Liver (tissue), 3 donors: ENCODE data around the gene PUSL1.

Source experiments
- GABPA ChIP-seq, 2 donors: IDR thresholded peaks in 1 of 2; conservative IDR thresholded peaks in 1 of 2; 2 replicates each; pipeline ENCODE4 v1.6.1; 2016; ENCODE audit warnings: antibody characterized with exemption in 2 of 2, mild to moderate bottlenecking in 1 of 2, moderate library complexity in 1 of 2
- JUND ChIP-seq, 2 donors: IDR thresholded peaks; 2 replicates each; pipeline ENCODE4 v1.6.1; 2016; ENCODE audit warnings: antibody characterized with exemption in 2 of 2
- SP1 ChIP-seq: IDR thresholded peaks from 2 replicates; pipeline ENCODE4 v1.6.1; 2018; ENCODE audit warnings: antibody characterized with exemption, mild to moderate bottlenecking
- TF ChIP-seq, protein P1 (sequence below): IDR thresholded peaks from 2 replicates; pipeline ENCODE4 v1.6.1; 2016; ENCODE audit warnings: antibody characterized with exemption, mild to moderate bottlenecking
- TF ChIP-seq, protein P2 (sequence below): fragments of 150-350 bp; IDR thresholded peaks from 2 replicates; pipeline ENCODE4 v1.5.1; 2017; ENCODE audit warnings: improper control_type of control experiment, low read depth, low read length; ENCODE audit not compliant: missing input control
- TF ChIP-seq, protein P3 (sequence below): IDR thresholded peaks from 2 replicates; pipeline ENCODE4 v1.6.1; 2016; ENCODE audit warnings: antibody characterized with exemption
- TF ChIP-seq, protein P4 (sequence below): IDR thresholded peaks from 2 replicates; pipeline ENCODE4 v1.6.1; 2016; ENCODE audit warnings: antibody characterized with exemption
- TF ChIP-seq, protein P5 (sequence below): IDR thresholded peaks from 2 replicates; pipeline ENCODE4 v1.6.1; 2016; ENCODE audit warnings: antibody characterized with exemption
- donor health status: healthy.
- donor health status: healthy.

DNA sequence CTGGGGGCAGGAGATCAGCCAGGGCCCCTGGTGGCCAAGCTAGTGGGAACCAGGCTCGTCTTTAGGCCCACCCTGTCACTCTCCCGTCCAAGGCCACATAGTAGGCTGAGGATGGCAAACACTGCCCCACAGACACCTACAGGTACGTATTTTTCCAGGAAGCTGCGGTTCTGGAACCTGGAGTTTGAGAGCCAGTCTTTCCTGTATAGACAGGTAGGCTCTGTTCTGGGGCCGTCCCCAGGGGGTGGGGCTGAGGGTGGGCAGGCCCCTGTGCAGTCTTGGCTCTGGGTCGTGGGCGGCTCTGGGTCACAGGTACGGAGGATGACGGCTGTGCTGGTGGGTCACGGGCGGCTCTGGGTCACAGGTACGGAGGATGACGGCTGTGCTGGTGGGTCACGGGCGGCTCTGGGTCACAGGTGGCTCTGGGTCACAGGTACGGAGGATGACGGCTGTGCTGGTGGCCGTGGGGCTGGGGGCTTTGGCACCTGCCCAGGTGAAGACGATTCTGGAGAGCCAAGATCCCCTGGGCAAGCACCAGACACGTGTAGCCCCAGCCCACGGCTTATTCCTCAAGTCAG lies 2.2 kb downstream of the PUSL1 start:
- TF ChIP-seq, protein P1, sequence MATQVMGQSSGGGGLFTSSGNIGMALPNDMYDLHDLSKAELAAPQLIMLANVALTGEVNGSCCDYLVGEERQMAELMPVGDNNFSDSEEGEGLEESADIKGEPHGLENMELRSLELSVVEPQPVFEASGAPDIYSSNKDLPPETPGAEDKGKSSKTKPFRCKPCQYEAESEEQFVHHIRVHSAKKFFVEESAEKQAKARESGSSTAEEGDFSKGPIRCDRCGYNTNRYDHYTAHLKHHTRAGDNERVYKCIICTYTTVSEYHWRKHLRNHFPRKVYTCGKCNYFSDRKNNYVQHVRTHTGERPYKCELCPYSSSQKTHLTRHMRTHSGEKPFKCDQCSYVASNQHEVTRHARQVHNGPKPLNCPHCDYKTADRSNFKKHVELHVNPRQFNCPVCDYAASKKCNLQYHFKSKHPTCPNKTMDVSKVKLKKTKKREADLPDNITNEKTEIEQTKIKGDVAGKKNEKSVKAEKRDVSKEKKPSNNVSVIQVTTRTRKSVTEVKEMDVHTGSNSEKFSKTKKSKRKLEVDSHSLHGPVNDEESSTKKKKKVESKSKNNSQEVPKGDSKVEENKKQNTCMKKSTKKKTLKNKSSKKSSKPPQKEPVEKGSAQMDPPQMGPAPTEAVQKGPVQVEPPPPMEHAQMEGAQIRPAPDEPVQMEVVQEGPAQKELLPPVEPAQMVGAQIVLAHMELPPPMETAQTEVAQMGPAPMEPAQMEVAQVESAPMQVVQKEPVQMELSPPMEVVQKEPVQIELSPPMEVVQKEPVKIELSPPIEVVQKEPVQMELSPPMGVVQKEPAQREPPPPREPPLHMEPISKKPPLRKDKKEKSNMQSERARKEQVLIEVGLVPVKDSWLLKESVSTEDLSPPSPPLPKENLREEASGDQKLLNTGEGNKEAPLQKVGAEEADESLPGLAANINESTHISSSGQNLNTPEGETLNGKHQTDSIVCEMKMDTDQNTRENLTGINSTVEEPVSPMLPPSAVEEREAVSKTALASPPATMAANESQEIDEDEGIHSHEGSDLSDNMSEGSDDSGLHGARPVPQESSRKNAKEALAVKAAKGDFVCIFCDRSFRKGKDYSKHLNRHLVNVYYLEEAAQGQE = no peak
- TF ChIP-seq, protein P2, sequence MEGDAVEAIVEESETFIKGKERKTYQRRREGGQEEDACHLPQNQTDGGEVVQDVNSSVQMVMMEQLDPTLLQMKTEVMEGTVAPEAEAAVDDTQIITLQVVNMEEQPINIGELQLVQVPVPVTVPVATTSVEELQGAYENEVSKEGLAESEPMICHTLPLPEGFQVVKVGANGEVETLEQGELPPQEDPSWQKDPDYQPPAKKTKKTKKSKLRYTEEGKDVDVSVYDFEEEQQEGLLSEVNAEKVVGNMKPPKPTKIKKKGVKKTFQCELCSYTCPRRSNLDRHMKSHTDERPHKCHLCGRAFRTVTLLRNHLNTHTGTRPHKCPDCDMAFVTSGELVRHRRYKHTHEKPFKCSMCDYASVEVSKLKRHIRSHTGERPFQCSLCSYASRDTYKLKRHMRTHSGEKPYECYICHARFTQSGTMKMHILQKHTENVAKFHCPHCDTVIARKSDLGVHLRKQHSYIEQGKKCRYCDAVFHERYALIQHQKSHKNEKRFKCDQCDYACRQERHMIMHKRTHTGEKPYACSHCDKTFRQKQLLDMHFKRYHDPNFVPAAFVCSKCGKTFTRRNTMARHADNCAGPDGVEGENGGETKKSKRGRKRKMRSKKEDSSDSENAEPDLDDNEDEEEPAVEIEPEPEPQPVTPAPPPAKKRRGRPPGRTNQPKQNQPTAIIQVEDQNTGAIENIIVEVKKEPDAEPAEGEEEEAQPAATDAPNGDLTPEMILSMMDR = no peak
- TF ChIP-seq, protein P3, sequence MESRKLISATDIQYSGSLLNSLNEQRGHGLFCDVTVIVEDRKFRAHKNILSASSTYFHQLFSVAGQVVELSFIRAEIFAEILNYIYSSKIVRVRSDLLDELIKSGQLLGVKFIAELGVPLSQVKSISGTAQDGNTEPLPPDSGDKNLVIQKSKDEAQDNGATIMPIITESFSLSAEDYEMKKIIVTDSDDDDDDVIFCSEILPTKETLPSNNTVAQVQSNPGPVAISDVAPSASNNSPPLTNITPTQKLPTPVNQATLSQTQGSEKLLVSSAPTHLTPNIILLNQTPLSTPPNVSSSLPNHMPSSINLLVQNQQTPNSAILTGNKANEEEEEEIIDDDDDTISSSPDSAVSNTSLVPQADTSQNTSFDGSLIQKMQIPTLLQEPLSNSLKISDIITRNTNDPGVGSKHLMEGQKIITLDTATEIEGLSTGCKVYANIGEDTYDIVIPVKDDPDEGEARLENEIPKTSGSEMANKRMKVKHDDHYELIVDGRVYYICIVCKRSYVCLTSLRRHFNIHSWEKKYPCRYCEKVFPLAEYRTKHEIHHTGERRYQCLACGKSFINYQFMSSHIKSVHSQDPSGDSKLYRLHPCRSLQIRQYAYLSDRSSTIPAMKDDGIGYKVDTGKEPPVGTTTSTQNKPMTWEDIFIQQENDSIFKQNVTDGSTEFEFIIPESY = no peak
- TF ChIP-seq, protein P4, sequence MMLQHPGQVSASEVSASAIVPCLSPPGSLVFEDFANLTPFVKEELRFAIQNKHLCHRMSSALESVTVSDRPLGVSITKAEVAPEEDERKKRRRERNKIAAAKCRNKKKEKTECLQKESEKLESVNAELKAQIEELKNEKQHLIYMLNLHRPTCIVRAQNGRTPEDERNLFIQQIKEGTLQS = no peak
- TF ChIP-seq, protein P5, sequence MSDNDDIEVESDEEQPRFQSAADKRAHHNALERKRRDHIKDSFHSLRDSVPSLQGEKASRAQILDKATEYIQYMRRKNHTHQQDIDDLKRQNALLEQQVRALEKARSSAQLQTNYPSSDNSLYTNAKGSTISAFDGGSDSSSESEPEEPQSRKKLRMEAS = no peak
- TF ChIP-seq GABPA (IDR thresholded peaks at IDR 0.05 in 1 of 2, conservative IDR thresholded peaks at IDR 0.05 in 1 of 2) (no peak), SP1 (no peak), JUND (IDR thresholded peaks at IDR 0.05) (no peak)
